Duodenal mucosa (tissue), 2 donors: ENCODE data around the gene UNC79.

Experiments
- H3K27ac ChIP-seq: one replicate; pipeline ENCODE4 v1.7.0; 2013; ENCODE audit warnings: low read depth, low read length
- H3K27me3 ChIP-seq, 2 donors: one replicate each; pipeline ENCODE4 v1.7.0; 2013; ENCODE audit warnings: low read length in 2 of 2, control low read depth in 1 of 2; ENCODE audit not compliant: insufficient read depth in 2 of 2, control insufficient read depth in 1 of 2
- H3K36me3 ChIP-seq, 2 donors: one replicate each; pipeline ENCODE4 v1.7.0; 2013; ENCODE audit warnings: low read length in 2 of 2, control low read depth in 1 of 2; ENCODE audit not compliant: insufficient read depth in 2 of 2, control insufficient read depth in 1 of 2
- H3K4me1 ChIP-seq, 2 donors: one replicate each; pipeline ENCODE4 v1.7.0; 2013; ENCODE audit warnings: low read length in 2 of 2, control low read depth in 1 of 2; ENCODE audit not compliant: insufficient read depth in 2 of 2, control insufficient read depth in 1 of 2
- H3K4me3 ChIP-seq, 2 donors: one replicate each; pipeline ENCODE4 v1.7.0; 2013; ENCODE audit warnings: low read length in 2 of 2, low read depth in 1 of 2
- H3K9ac ChIP-seq, 2 donors: one replicate each; pipeline ENCODE4 v1.7.0; 2013; ENCODE audit warnings: low read length in 2 of 2, low read depth in 1 of 2
- H3K9me3 ChIP-seq, 2 donors: one replicate each; pipeline ENCODE4 v1.7.0; 2013; ENCODE audit warnings: low read length in 2 of 2, control low read depth in 1 of 2; ENCODE audit not compliant: control insufficient read depth in 1 of 2

The UNC79 gene

GRCh38 chr14:93693914-93694313, 263.2 kb downstream of the UNC79 start:
- H3K36me3 ChIP-seq = no peaks in the 10 kb centered on the region
- H3K27ac ChIP-seq = no peak overlapping the region
- no peaks in the 10 kb centered on the region for H3K27me3 ChIP-seq
- no peaks in the 10 kb centered on the region for H3K4me1 ChIP-seq
- H3K4me3 ChIP-seq = no peak overlapping the region
- H3K9ac ChIP-seq = no peak overlapping the region
- H3K9me3 ChIP-seq = peaks cover 2 to 6% of the 10 kb centered on the region in 2 donors

- Histone ChIP-seq H3K9me3 (peaks cover 2 to 6% of the 10 kb centered on the region in 2 donors), H3K27ac (no peak overlapping the region)
Observed at GRCh38 chr14:93700928-93701327, 270.2 kb downstream of the UNC79 start.

DNA sequence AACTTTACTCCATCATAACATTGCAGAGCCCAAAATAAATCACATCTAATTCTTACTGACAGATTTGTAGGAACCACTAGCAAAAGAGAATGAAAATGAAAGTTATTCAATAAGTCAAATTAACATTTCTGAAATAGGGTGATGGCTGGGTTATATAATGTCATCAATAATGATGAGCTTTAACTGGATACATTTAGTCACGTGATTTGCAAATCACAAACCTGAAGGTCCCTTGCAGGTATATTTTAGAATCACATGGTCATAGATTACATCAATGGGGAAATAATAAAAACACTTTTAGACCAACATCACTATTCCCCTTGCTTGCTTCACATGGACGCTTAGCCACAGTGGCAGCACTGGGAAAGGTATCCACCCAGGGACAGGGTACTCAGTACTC, 270.8 kb downstream of the UNC79 start:
- H3K36me3 ChIP-seq = no peaks in the 10 kb centered on the region
- peaks cover 2 to 6% of the 10 kb centered on the region in 2 donors for H3K9me3 ChIP-seq
- no peak overlapping the region for H3K9ac ChIP-seq
- H3K4me3 ChIP-seq = no peak overlapping the region
- H3K27me3 ChIP-seq = no peaks in the 10 kb centered on the region
- no peaks in the 10 kb centered on the region for H3K4me1 ChIP-seq
- no peak overlapping the region for H3K27ac ChIP-seq

More at GRCh38 chr14:93700928-93701327, 270.2 kb downstream of the UNC79 start:
- Histone ChIP-seq H3K9ac (no peak overlapping the region), H3K4me1 (no peaks in the 10 kb centered on the region), H3K36me3 (no peaks in the 10 kb centered on the region), H3K27me3 (no peaks in the 10 kb centered on the region), H3K4me3 (no peak overlapping the region)

DNA sequence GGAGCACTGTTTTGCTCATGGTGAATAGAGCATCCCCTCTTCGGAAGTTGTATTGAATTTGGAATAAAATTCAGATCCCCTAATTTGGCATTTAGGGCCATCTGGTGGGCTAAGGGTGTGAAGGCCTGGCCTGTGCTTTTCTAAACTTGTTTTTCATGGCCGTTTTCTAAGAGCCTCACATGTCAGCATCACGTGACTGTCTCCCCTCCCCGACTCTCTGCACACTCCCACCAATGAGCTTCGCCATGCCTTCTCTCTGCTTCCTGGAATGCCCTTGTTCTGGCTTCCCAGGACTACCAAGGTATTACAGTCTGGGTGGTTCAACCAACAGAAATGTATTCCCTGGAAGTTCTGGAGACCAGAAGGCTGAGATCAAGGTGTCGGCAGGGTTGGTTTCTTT, 272.2 kb downstream of the UNC79 start:
- H3K27ac ChIP-seq = no peak overlapping the region
- H3K36me3 ChIP-seq = no peaks in the 10 kb centered on the region
- no peak overlapping the region for H3K9ac ChIP-seq
- no peaks in the 10 kb centered on the region for H3K4me1 ChIP-seq
- no peak overlapping the region for H3K4me3 ChIP-seq
- H3K27me3 ChIP-seq = no peaks in the 10 kb centered on the region
- H3K9me3 ChIP-seq = peaks cover 0 to 3% of the 10 kb centered on the region in 2 donors

- no peaks in the 10 kb centered on the region for H3K36me3 ChIP-seq
- no peaks in the 10 kb centered on the region for H3K27me3 ChIP-seq
- no peak overlapping the region for H3K9ac ChIP-seq
- H3K4me1 ChIP-seq = no peaks in the 10 kb centered on the region
- no peak overlapping the region for H3K27ac ChIP-seq
- H3K4me3 ChIP-seq = no peak overlapping the region
- no peaks in the 10 kb centered on the region for H3K9me3 ChIP-seq
Observed at GRCh38 chr14:93703941-93704340, 273.2 kb downstream of the UNC79 start.

GRCh38 chr14:93705513-93706156, 274.9 kb downstream of the UNC79 start:
- Histone ChIP-seq H3K4me3 (no peak overlapping the region), H3K36me3 (no peaks in the 10 kb centered on the region), H3K27ac (no peak overlapping the region), H3K9ac (no peak overlapping the region), H3K27me3 (no peaks in the 10 kb centered on the region), H3K9me3 (no peaks in the 10 kb centered on the region), H3K4me1 (no peaks in the 10 kb centered on the region)

GRCh38 chr14:93706360-93706955, 275.7 kb downstream of the UNC79 start:
- Histone ChIP-seq H3K4me3 (no peak overlapping the region), H3K27me3 (no peaks in the 10 kb centered on the region), H3K27ac (no peak overlapping the region), H3K9me3 (no peaks in the 10 kb centered on the region), H3K9ac (no peak overlapping the region), H3K36me3 (no peaks in the 10 kb centered on the region), H3K4me1 (no peaks in the 10 kb centered on the region)

DNA sequence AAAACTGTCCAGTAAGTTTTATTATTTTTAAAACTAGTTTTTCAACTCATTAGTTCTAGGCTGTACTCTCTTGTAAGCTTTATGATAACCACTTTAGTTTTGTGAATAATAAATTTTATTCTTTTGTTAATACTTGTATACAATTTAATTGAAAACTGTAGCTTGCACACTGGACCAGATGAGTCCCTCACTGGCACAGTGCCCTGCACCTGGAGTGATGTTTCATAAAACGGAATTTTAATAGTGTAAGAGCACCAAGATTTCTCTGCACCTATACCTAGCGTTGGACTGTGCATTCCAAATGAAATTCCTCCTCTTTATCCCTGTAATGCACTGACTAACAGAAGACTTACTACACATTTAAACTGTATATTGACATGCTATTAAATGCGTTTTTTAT, 276.7 kb downstream of the UNC79 start:
- Histone ChIP-seq H3K4me3 (no peak overlapping the region), H3K27ac (no peak overlapping the region)

GRCh38 chr14:93708311-93708734, 277.6 kb downstream of the UNC79 start:
- Histone ChIP-seq H3K4me3 (no peak overlapping the region), H3K27me3 (no peaks in the 10 kb centered on the region), H3K9me3 (no peaks in the 10 kb centered on the region), H3K4me1 (no peaks in the 10 kb centered on the region), H3K36me3 (no peaks in the 10 kb centered on the region), H3K27ac (no peak overlapping the region), H3K9ac (no peak overlapping the region)

More for the DNA sequence above, 276.7 kb downstream of the UNC79 start:
- Histone ChIP-seq H3K36me3 (no peaks in the 10 kb centered on the region), H3K9ac (no peak overlapping the region), H3K27me3 (no peaks in the 10 kb centered on the region), H3K4me1 (no peaks in the 10 kb centered on the region), H3K9me3 (no peaks in the 10 kb centered on the region)

GRCh38 chr14:93708800-93709199, 278.1 kb downstream of the UNC79 start:
- Histone ChIP-seq H3K36me3 (no peaks in the 10 kb centered on the region), H3K4me3 (no peak overlapping the region), H3K27ac (no peak overlapping the region), H3K9ac (no peak overlapping the region), H3K4me1 (no peaks in the 10 kb centered on the region), H3K9me3 (no peaks in the 10 kb centered on the region), H3K27me3 (no peaks in the 10 kb centered on the region)
